ENCODE data around the gene APLNR.

APLNR gene

GRCh38 chr11:57214494-57214893 is 22.6 kb downstream of the APLNR start:
- no peak for DNase-seq

- DNase-seq = no peak
These were observed 23.0 kb downstream of the APLNR start for GRCh38 chr11:57214098-57214417.

- DNase-seq = peak; percentile 61
These were observed 23.5 kb downstream of the APLNR start for GRCh38 chr11:57213342-57214097.

GRCh38 chr11:57210781-57211180 is 26.3 kb downstream of the APLNR start:
- DNase-seq = no peak

- DNase-seq = no peak
These were observed 29.9 kb downstream of the APLNR start for GRCh38 chr11:57207168-57207567.

- DNase-seq = no peak
These were observed 31.9 kb downstream of the APLNR start for GRCh38 chr11:57205041-57205641.

GRCh38 chr11:57203882-57204480 is 33.1 kb downstream of the APLNR start:
- no peak for DNase-seq

GRCh38 chr11:57203359-57203758 is 33.7 kb downstream of the APLNR start:
- DNase-seq = no peak

GRCh38 chr11:57202281-57202680 is 34.8 kb downstream of the APLNR start:
- no peak for DNase-seq

- DNase-seq = no peak
These were observed 36.1 kb downstream of the APLNR start for GRCh38 chr11:57200917-57201316.

GRCh38 chr11:57199330-57199729 is 37.7 kb downstream of the APLNR start:
- DNase-seq = no peak

- DNase-seq = no peak
These were observed 39.3 kb downstream of the APLNR start for GRCh38 chr11:57197762-57198161.

GRCh38 chr11:57196596-57196995 is 40.5 kb downstream of the APLNR start:
- no peak for DNase-seq

- no peak for DNase-seq
These were observed 44.7 kb downstream of the APLNR start for GRCh38 chr11:57192316-57192715.

GRCh38 chr11:57191311-57192219 is 45.5 kb downstream of the APLNR start:
- no peak for DNase-seq

GRCh38 chr11:57190548-57190947 is 46.5 kb downstream of the APLNR start:
- no peak for DNase-seq

Measured in NCI-H748 treated with DMSO at 0.1 percent for 48 hours (cell line).